Measurements from ENCODE around the gene PPP1R3G. TPM values are rescaled to one million over a fixed set of nuclear protein-coding genes. Genes with fewer than 3 reads are reported as not detected.

PPP1R3G gene
- total RNA-seq, 1 donor from 2014 or later: 2.8 TPM

- DNase-seq (ENCODE audit: low spot score): no peak
These were observed 9.2 kb downstream of the PPP1R3G start for GRCh38 chr6:5094327-5094726.

- no peak for DNase-seq (ENCODE audit: low spot score)
These were observed 10.1 kb downstream of the PPP1R3G start for GRCh38 chr6:5095236-5095635.

GRCh38 chr6:5096482-5096881 lies 11.3 kb downstream of the PPP1R3G start:
- DNase-seq (ENCODE audit: low spot score): no peak

GRCh38 chr6:5098501-5099270 lies 13.5 kb downstream of the PPP1R3G start:
- DNase-seq (ENCODE audit: low spot score): no peak

GRCh38 chr6:5099537-5099936 lies 14.4 kb downstream of the PPP1R3G start:
- no peak for DNase-seq (ENCODE audit: low spot score)

GRCh38 chr6:5100806-5101205 lies 15.7 kb downstream of the PPP1R3G start:
- no peak for DNase-seq (ENCODE audit: low spot score)

- no peak for DNase-seq (ENCODE audit: low spot score)
These were observed 17.3 kb downstream of the PPP1R3G start for GRCh38 chr6:5102267-5102970.

GRCh38 chr6:5103250-5103649 lies 18.1 kb downstream of the PPP1R3G start:
- DNase-seq (ENCODE audit: low spot score): no peak

- DNase-seq (ENCODE audit: low spot score): no peak
These were observed 19.5 kb downstream of the PPP1R3G start for GRCh38 chr6:5104667-5105066.

GRCh38 chr6:5105146-5105545 lies 20.0 kb downstream of the PPP1R3G start:
- no peak for DNase-seq (ENCODE audit: low spot score)

- DNase-seq (ENCODE audit: low spot score): no peak
These were observed 22.2 kb downstream of the PPP1R3G start for GRCh38 chr6:5107341-5107740.

GRCh38 chr6:5108068-5108467 lies 22.9 kb downstream of the PPP1R3G start:
- no peak for DNase-seq (ENCODE audit: low spot score)

- no peak for DNase-seq (ENCODE audit: low spot score)
These were observed 23.5 kb downstream of the PPP1R3G start for GRCh38 chr6:5108536-5109150.

- DNase-seq (ENCODE audit: low spot score): no peak
These were observed 24.3 kb downstream of the PPP1R3G start for GRCh38 chr6:5109436-5109835.

GRCh38 chr6:5110246-5110645 lies 25.1 kb downstream of the PPP1R3G start:
- DNase-seq (ENCODE audit: low spot score): no peak

GRCh38 chr6:5111626-5112025 lies 26.5 kb downstream of the PPP1R3G start:
- DNase-seq (ENCODE audit: low spot score): no peak

- no peak for DNase-seq (ENCODE audit: low spot score)
These were observed 27.1 kb downstream of the PPP1R3G start for GRCh38 chr6:5112066-5112799.

GRCh38 chr6:5113096-5113495 lies 28.0 kb downstream of the PPP1R3G start:
- no peak for DNase-seq (ENCODE audit: low spot score)

GRCh38 chr6:5115168-5115567 lies 30.0 kb downstream of the PPP1R3G start:
- no peak for DNase-seq (ENCODE audit: low spot score)

GRCh38 chr6:5116243-5116991 lies 31.3 kb downstream of the PPP1R3G start:
- no peak for DNase-seq (ENCODE audit: low spot score)

Data from mucosa of gallbladder (tissue), 1 donor.